Muscle of arm (tissue), 12 donors: Measurements from ENCODE around the gene CSTPP1. TPM values are rescaled to one million over a fixed set of nuclear protein-coding genes. Genes with fewer than 3 reads are reported as not detected.
"Not testable (repeated sequence)": the region's sequence is repeated elsewhere in the genome, so short reads cannot be mapped to it uniquely, and the experiment has no call there.

Experiments
- DNase-seq: peaks from one replicate; pipeline ENCODE4 v3.0.0-alpha.2; 2013
- polyA plus RNA-seq, 12 donors: library from polyadenylated mRNA; unstranded; fragments of 120-200 nt; gene quantifications; one replicate each; pipeline ENCODE4 v1.2.1, GENCODE V29; 2013; ENCODE audit not compliant: insufficient read length in 12 of 12

The CSTPP1 gene
- polyA plus RNA-seq, 12 donors = 18.6 to 33.6 (median 21.6) TPM; not detected in 1

DNA sequence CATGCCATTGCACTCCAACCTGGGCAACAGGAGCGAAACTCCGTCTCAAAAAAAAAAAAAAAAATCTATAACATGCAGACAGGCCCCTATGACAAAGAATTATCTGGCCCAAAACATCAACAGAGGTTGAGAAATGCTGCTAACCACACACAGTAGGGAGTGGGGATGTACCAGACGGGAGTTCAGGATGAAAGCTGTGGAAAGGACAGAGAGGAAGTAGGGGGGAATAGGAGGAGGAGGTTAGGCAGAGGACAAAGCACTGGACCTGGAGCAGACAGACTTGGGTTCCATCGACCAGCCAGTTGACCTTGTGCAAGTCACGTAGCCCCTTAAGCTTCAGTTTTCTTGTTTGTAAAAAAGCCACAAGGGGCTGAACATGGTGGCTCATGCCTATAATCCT, 30.8 kb upstream of the CSTPP1 start:
- DNase-seq = no peak

DNA sequence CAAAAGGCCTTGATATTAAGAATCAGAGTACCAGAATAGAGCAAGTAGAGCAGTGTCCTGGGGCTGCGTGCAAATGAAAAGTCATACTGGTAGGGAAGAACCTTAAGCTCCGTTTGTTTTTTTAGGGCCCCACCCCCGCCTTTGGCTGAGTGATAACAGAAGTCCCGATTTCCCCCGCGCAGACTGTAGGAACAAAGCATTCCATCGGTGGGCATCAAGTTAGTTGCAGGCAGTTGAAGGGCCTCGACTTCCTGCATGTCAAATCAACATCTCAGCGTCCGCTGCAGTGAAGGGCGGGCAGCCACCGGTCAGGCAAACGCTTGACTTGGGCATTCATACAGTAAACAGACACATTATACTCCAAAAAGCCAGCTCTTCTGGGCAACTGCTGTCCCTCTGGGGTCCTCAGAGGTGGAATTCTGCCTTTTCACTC, 29.9 kb upstream of the CSTPP1 start:
- DNase-seq = no peak

DNA sequence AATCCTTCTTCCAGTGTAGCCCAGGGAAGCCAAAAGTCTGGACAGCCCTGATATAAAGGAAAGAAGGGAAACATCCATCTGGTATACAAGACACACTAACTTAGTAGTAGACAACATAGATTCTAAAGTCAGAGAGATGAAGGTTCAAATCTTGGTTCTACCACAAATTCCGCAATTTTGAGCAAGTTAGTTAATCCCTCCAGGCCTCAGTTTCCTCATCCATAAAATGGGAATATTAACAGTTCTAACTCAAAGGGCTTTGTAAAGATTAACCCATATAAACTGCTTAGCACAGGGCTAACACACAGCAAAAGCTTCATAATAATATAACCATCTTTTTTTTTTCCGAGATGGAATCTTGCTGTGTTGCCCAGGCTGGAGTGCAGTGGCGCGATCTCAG, 29.0 kb upstream of the CSTPP1 start:
- DNase-seq = no peak

DNA sequence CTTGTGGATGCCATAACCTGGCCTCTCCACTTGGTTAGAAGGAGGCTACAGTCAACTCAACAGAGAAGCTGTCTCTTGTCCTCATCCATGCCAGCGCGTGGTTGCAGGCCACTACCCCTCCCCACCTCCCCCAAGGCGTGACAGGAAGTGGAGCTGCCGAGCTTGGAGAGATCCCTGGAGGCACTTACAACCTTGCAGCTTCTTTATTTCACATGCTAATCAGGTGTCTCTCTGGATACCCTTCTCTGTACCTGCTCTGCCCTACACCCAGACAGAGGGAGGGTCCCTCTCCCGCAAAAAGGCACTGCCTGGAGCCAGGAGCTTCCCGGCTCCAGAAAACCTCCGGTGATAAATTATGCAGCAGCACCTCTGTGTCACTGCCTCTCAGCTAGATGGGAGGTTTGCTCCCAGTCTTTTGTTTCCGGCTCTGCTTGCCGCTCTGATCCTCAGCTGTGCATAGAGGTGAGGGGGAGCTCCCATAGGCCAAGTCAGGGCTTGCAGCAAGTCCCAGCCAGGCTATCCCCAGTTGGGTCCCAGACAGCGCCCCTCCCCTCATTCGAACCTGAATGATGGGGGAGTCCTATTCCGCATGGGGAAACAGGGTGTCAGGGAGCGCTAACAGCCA, 23.9 kb upstream of the CSTPP1 start:
- no peak for DNase-seq

DNA sequence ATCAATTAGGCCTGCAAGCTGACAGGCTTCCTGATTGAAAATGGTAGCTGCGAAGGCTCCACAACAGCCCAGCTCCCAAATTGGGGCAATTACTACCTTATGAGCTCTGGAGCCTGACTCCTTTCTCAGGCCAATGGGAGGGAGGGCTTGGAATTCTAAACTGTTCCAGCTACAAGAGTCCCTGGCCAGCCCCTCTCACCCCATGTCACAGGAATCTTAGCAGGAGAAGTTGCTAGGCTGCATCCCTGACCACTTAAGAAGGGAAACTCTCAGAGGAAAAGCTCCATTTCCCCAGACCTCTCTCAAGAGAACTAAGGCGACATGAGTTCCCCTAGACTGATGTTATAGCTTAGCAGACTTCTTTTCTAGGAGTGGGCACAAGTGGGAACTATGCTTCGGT, 23.1 kb upstream of the CSTPP1 start:
- DNase-seq = no peak

DNA sequence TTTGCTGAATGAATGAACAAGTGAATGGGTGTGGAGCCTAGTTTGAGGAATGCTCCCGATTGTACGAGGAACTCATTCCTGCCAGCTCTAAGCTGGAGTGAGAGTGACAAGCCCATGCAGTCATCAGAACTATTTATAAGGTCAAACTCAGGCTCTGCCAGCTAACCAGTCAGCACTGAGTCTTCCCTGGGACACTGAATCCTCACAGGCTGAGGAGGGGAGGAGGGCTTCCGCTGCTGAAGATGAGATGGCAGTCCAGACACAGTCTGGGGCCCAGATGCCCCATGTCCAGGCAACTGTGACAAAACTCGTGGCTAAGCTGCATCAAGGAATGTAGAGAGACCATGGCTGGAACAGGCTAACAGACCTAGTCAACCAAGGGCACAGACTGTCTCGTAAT, 22.2 kb upstream of the CSTPP1 start:
- no peak for DNase-seq

DNA sequence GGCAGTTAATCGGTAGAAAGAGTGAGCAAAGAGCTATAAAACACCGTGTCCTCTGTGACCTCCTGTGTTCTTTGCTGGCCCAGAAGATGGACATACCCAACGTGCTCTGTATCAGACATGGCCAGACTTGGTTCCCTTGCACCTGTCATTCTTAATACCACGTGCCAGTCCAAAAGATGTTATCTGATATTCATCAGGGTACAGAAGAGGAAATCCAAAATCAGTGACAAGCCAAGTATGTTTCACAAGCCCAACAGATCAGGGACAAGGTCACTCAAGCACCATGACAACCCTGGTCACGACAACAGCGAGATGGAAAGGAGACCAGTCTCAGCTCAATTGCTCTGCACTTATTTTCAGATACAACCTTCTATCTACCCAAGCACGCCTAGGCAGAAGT, 21.7 kb upstream of the CSTPP1 start:
- DNase-seq = no peak

DNA sequence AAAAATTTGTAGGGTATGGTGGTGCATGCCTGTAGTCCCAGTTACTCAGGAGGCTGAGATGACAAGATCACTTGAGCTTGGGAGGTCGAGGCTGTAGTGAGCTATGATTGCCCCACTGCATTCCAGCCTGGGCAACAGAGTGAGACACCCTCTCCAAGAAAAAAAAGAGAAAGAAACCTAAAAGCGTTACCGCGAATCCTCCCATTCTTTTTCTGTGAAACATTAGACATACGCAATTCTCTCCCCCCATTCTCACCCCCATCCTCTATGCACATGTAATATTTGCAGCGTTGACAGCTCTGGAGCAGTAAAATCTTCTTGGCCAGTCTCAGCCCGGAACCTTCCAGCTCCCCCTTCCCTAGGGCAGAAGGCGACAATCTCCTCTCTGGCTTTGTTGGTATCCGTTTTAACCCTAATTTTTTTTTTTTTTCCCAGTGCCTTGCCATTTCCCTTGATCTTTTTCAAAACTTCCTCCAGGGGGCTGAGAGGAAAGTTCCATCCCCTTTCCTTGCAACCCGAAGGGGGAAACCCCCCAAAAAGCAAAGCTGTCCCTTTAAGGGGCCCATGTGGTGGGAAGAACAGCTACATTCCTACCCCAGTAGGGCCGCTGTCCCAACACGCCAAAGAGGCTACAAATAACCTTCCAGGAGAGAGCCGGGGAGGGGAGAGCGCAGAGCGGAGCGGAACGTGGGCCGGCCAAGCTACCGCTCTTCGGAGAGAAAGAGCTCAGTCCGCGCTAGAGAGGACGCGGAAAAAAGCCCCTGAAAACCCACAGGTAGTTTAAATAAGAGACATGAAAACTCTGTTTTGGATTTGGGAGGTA, 20.1 kb upstream of the CSTPP1 start:
- peak; percentile 76 for DNase-seq

DNA sequence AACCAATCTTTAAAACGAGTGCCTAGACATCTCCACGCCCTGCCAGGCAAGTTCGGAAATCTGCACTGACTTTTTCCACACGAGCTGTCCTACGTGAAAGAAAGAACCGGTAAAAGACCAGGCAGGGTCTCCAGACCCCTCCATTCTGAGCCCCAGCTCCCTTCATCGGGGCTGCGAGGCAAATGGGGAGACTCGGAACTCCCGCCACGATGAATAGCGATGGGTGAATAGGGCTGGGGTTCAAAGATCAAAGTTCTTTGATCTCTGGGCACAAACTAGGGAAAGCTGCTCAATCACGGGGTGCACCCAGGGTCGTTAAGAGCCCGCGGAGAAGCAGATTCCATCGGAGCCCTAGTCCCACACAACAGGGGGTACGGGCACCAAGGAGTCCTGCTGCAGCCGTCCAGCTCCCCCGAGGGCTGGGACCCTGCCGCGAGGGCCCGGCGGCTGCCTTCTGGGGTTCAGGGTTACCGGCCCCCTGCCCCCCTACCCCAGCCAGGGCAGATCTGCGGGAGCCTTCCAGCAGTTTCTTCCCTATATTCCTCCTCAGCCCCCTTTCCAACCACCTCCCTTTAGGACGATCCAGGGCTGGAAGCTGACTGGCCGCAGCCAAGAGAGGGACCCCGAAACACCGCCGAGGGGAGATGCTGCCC, 19.3 kb upstream of the CSTPP1 start:
- DNase-seq = no peak

DNA sequence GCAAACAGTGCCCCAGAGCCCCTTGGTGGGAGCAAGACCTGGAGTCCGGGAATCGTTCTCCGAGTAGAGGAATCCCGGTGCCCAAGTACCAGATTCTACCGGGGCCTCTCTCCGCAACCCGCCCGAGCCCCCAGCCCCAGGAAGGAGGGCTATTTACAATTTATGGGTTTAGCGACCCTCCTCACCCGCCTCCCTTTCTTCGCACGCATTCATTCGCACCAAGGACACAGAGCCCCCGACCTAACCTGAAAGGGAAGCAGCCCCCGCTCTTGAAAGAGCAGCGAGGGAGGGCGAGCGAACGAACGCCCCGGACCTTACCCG, 18.8 kb upstream of the CSTPP1 start:
- DNase-seq = no peak

DNA sequence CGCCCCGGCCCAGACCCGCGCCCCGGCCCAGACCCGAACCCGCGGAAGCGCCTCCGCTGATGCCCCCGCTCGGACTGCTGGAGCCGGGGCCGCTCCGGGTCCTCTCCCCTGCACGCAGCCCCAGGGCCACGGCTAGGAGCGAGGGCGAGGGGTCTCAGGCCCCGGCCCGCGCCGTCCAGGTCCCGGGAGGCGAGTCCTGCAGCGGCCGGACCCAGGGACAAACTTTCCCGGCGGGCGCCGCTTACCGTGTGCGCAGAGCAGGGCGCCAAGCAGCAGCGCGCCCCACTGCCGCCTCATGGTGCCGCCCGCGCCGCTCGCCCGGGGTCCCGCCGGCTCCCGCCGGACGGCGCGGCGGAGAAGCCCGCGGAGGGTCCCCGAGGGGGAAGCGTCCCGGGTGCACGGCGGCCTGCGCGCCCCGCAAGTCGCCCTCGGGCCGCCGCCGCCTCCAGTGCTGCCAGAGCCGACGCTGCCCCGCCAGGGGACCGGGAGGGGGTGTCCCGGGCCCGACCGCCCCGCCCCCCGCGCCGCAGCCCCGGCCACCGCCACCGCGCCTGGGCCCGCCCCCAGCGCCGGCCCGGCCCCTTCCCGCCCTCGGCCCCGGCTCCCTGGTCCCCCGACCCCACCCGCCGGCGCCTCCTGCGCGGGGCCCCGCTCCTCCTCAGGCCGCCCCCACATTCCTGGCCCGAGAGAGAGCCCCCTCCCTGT, 18.3 kb upstream of the CSTPP1 start, which contains the start of gene LRP4:
LRP4 (minus strand) TSS at position 468 of the 705 bp plus-strand sequence; CDS start at position 297, 171 bp downstream.
- DNase-seq = no peak

DNA sequence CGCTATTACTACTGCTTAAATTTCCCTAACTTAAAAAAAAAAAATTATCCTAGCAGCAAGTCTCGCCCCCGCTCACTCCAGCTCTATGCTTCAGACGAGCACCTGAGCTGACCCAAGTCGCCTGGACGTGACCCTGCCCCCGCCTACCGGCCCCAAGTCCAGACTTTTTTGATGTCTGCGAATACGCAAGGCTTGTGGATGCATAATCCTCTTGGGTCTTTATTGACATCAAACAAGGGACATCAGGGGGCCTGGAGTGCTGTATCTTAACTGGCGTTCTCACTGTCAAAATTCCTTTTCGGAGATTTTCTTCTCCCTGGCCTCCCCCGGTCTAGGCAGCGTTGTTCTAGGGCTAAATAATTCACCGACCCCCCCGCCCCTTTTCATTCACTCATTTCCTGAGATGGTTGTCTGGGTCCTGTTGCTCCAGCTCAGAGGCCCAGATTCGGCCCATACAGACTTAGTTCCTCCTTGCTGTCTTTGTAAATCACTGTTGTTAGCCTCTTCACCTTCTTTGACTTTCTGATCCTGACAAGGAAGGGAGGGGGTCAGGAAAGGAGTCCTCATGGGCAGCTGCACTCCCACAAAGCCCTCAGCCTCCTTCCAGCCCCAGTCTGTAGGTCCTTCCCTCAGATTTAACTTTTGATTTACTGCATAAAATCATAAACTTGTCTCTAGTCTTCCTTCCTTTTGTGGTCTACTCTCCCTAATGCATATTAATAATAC, 17.6 kb upstream of the CSTPP1 start:
- DNase-seq = no peak

DNA sequence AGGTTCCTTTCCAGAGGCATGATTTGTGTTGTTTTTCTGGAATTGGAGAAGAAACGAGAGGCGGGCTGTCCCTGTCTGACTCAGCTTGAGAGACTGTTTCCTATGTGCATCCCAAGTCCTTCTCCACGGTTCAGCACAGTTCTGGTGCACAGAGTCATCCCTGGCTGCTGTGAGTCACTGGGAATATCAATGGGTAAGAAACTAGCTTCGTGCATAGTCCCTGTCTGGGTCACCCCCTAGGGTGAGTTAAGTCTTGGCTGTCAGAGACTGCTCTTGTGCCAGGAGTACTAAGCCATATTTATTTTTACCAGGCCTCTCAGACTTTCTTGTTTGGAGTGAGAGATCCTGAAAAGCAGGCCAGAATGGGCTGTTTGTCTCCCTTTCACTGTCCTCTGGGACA, 15.8 kb upstream of the CSTPP1 start:
- no peak for DNase-seq

DNA sequence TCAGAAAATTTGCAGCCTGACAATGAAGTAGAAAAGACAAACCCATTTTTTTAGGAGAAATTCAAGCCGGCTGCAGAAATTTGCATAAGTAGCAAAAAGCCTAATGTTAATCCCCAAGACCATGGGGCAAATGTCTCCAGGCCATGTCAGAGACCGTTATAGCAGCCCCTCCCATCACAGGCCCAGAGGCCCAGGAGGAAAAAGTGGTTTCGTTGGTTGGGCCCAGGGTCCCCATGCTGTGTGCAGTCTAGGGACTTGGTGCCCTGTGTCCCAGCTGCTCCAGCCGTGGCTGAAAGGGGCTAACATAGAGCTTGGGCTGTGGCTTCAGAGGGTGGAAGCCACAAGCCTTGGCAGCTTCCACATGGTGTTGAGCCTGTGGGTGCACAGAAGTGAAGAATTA, 8.6 kb upstream of the CSTPP1 start:
- not testable (repeated sequence) for DNase-seq

DNA sequence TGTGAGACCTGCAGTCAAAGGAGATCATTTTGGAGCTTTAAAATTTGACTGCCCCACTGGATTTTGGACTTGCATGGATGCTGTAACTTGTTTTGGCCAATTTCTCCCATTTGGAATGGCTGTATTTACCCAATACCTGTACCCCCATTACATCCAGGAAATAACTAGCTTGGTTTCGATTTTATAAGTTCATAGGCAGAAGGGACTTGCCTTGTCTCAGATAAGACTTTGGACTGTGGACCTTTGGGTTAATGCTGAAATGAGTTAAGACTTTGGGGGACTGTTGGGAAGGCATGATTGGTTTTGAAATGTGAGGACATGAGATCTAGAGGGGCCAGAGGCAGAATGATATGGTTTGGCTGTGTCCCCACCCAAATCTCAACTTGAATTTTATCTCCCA, 7.9 kb upstream of the CSTPP1 start:
- DNase-seq = not testable (repeated sequence)

DNA sequence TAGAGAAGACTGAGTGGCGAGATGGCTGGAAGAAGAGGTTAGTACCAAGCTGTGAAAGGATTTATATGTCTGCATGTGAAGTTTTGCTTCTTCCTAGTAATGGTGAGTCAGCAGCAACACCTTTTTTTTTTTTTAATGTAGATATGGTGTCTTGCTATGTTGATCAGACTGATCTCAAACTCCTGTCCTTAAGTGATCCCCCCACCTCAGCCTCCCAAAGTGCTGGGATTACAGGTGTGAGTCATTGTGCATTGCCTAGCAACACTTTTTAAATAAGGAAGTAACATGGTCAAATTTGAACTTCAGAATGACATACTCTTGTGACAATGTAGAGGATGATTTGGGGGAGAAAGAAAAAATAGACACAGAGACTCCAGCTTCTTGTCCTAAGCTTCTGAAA, 6.5 kb upstream of the CSTPP1 start:
- DNase-seq = no peak

DNA sequence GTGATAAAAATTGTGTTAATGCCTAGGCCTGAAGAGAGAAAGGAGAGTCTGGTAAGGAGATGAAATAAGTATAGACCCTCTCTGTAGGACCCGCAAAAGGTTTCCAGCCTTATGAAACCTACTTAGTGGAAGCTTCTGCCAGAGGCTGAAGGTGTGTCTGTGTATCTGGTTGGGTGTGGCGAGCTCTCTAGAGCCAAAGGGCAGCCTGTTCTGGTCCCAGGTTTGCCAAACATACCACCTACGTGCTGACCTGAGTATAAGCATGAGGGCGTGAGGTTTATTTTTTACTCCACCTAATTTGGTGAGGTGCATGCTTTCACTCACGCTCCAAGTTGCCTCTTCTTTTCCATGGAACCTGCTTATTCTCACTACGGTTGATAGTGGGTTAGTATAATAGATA, 5.6 kb downstream of the CSTPP1 start:
- DNase-seq = no peak

DNA sequence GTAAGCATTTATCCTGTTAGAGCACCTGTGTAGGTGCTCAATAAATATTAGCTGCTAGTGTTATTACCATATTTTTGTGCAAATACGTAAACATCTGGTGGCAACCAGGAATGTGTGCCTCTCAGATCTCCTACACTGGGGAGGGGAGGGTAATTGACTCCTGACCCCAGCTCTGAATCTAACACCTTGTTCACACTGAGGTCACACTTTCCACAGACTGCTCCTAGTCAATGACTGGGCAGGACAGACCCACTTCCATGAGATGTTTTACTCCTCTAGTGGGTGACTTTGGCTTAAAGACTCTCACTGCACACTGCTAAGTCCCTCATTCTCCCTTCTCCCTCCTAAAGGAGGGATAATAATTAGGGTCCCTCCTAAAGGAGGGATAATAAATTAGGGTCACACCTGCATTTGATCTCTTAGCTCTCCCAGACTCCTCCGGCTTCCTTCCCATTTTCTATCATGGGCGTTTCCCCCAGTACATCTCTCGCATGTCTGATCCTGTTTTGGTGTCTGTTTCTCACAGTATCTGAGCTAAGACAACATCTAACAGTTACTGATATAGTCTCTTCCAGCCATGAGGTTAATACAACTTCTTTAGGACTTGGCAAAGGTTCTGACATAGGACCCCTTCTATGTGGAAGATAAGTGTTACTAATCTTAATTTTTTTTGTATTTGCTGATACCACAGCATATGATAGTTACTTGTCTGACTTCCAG, 8.0 kb downstream of the CSTPP1 start:
- DNase-seq = no peak

DNA sequence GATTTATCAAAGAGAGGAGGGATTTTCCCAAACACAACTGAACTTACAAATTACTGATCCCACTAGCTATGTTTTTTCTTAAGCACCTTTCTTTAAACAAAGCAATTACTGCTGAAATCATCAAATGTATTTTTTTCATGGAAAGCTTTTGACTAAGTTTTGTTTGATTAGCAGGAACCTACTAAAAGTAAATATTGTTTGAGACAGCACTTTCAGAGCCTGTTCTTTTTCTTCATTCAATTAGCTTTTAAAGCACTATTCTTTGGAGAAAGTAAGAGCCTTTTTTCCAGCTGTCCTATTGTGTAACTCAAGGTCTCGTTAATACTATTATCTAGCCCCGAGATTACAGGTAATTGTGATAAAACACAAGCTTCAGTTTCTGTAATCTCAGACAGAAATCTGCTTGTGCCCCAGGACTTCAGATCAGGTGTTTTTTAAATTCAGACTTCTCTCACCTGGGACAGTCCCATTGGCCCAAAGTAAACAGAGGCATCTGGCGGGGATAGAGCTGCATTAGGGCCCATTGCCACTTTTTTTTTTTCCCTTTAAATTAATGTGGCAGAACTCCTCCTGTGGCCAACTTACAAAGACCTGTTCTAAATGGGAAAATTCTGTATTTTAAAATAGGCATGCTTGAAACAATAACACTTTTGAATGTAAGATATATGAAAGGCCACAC, 11.0 kb downstream of the CSTPP1 start:
- no peak for DNase-seq

DNA sequence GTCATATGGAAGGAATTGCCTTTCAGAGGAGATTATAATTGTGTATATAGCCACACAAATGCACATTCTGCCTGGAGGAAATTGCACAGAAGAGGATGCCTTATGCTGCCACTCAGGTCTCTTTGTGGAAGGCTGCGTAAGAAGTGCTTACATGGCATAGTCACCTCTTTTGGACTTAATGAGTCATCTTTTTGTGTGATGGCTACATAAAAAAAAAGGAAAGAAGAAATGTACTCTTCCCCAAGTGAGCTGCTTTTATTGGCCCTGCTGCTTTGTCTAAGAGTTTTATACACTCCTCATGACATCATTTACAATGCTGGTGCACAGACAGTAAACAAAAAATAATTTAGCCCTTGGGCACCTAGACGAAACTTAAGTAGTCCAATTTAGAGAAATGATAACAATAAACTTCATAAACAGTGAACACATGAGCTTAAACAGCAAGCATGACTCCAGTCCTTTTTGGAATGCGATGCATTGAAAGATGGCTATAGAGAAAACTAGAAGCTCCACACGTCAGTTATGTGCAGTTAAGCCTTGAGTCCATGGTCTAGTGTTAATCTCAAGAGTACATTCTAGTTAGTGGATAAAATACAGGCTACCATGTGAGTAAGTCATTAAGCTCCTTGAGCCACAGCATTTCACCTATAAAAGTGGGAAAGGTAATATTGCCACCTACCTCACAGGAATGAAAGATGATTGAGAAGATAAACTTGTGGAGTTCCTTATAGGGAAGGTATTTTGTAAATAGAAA, 12.0 kb downstream of the CSTPP1 start:
- DNase-seq = no peak
